Aorta (tissue), 5 donors: ENCODE results near the gene RETREG1. TPM values are rescaled to one million over a fixed set of nuclear protein-coding genes. Genes with fewer than 3 reads are reported as not detected.
"Not testable (repeated sequence)": the region's sequence is repeated elsewhere in the genome, so short reads cannot be mapped to it uniquely, and the experiment has no call there.

Experiments
- ATAC-seq: fragments of 200-7000 bp; cut with Tn5 transposase; one replicate; pipeline ENCODE4 v1.9.1; 2022; ENCODE audit warnings: moderate library complexity; ENCODE audit not compliant: low FRiP score
- DNase-seq, 2 donors: peaks; one replicate each; pipeline ENCODE4 v3.0.0-alpha.2; 2020
- H3K27ac ChIP-seq, 2 donors: one replicate each; pipeline ENCODE4 v1.5.1; 2013; ENCODE audit warnings: low read length in 2 of 2, mild to moderate bottlenecking in 2 of 2, moderate library complexity in 2 of 2, control low read depth in 1 of 2, inconsistent platforms in 1 of 2, low read depth in 1 of 2
- H3K27me3 ChIP-seq, 2 donors: one replicate each; pipeline ENCODE4 v1.6.1; 2013; ENCODE audit warnings: control low read depth in 1 of 2, low read length in 1 of 2, mild to moderate bottlenecking in 1 of 2, moderate library complexity in 1 of 2; ENCODE audit not compliant: insufficient read depth in 2 of 2, control insufficient read depth in 1 of 2
- H3K36me3 ChIP-seq, 2 donors: one replicate each; pipeline ENCODE4 v1.6.1; 2013; ENCODE audit warnings: control low read depth in 1 of 2, low read length in 1 of 2, mild to moderate bottlenecking in 1 of 2; ENCODE audit not compliant: insufficient read depth in 2 of 2, control insufficient read depth in 1 of 2
- H3K4me1 ChIP-seq, 2 donors: one replicate each; pipeline ENCODE4 v1.6.1; 2013; ENCODE audit warnings: low read length in 2 of 2, control low read depth in 1 of 2, mild to moderate bottlenecking in 1 of 2, moderate library complexity in 1 of 2; ENCODE audit not compliant: insufficient read depth in 2 of 2, control insufficient read depth in 1 of 2
- H3K4me3 ChIP-seq, 2 donors: one replicate each; pipeline ENCODE4 v1.5.1; 2013; ENCODE audit warnings: low read length in 2 of 2, control low read depth in 1 of 2, mild to moderate bottlenecking in 1 of 2
- H3K9me3 ChIP-seq: one replicate; pipeline ENCODE4 v1.6.1; 2013; ENCODE audit warnings: mild to moderate bottlenecking, low read length; ENCODE audit not compliant: control insufficient read depth
- WGBS, 2 donors: extraction: QIAGEN DNeasy Blood & Tissue Kit; methylation state at CpG; one replicate each; pipeline ENCODE4 v1.1.7; 2013; 5-methylcytosine and 5-hydroxymethylcytosine counted together
- intact Hi-C, 2 donors: fragments of 100-400 bp; cut with DNase I; formaldehyde crosslinking; loops; one replicate each; pipeline versions ENCODE4 v1.14.2 to v1.15.0; 2022
- polyA plus RNA-seq, 2 donors: library from polyadenylated mRNA; stranded (reverse); fragments of 200-250 nt; gene quantifications; one replicate each; pipeline ENCODE4 v1.2.3, GENCODE V29; 2013
- total RNA-seq, 2 donors: library from RNA; stranded (reverse); fragmentation: NEBNext Ultra II Directional; extraction: Animal tissue kit (Norgen Biotek cat#: 25700); gene quantifications; one replicate each; pipeline ENCODE4 v1.2.1, GENCODE V29; 2021
- donor health status: healthy with polysubstance abuse.
- donor health status: Bipolar disorder and iron deficiency.
- donor health status: DM: no; HTN: no; CAD: no.
- donor health status: DM: no; HTN: no; CAD: no.
- donor health status: DM: yes; HTN: yes; CAD: no.

The RETREG1 gene
- total and polyA plus RNA-seq, 4 donors = 0.56 to 9.7 (median 4.1) TPM

DNA sequence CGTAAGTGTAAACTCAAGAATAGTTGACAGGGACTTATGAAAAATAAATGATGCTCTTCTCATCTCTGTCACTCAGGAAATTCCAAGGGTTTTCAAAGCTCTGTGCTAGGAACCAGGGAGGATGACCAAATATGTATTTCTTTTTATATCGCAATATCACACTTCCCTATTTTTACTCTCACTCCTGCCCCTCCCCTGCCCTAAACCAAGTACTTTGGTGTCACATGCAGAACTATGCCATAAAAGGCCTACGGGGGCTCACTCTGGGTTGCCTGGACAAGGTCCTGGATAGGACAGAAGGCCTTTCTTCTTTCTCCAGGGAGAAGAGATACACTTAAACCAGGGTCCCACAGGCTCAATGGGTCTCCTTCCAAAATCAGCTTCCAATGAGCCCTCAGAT lies 8.3 kb upstream of the RETREG1 start:
- DNase-seq = no peak
- peaks cover 2% of the 10 kb centered on the region for H3K9me3 ChIP-seq
- intact Hi-C loops = no loop called here
- ATAC-seq = no peak
- 36 to 42% methylated on average over 3 of the region's 3 CpGs for WGBS, 2 donors
- no peaks in the 10 kb centered on the region for H3K4me1 ChIP-seq
- no peak overlapping the region for H3K4me3 ChIP-seq
- H3K27me3 ChIP-seq = no peaks in the 10 kb centered on the region
- H3K36me3 ChIP-seq = no peaks in the 10 kb centered on the region
- H3K27ac ChIP-seq = no peak overlapping the region

DNA sequence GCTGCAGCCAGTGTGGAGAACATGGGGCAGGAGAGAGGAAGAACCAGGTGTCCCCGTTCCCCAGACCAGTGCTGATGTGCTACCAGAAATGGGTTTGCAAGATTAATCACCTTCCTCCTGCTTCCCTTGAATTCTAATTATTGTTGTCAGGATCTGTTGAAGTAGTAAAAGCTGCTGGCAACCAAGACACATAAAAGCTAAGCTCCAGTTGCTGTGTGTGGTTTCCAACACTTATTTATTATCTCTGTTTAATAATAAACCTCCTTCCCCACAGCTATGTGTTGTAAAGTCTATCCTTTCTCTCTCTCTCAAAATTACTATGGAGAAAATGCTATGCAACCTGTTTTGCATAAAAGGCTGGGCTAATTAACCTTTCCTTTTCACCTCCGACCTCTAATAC lies 2.3 kb upstream of the RETREG1 start:
- intact Hi-C loops = no loop called here
- H3K27ac ChIP-seq = no peak overlapping the region
- no peak for ATAC-seq

GRCh38 chr5:16618138-16618897 lies 1.5 kb upstream of the RETREG1 start:
- no peak for ATAC-seq
- H3K27ac ChIP-seq = no peak overlapping the region

More for the DNA sequence above, 2.3 kb upstream of the RETREG1 start:
- H3K4me3 ChIP-seq = no peak overlapping the region
- H3K9me3 ChIP-seq = no peaks in the 10 kb centered on the region
- H3K4me1 ChIP-seq = no peaks in the 10 kb centered on the region
- WGBS, 2 donors = 65 to 77% methylated on average over 2 of the region's 2 CpGs
- H3K36me3 ChIP-seq = no peaks in the 10 kb centered on the region
- DNase-seq = no peak
- no peaks in the 10 kb centered on the region for H3K27me3 ChIP-seq

GRCh38 chr5:16617274-16617968 lies 624 bp upstream of the RETREG1 start:
- no peak overlapping the region for H3K27ac ChIP-seq
- no peak for ATAC-seq
- peak overlapping the region; percentile 60 to 67 for H3K4me3 ChIP-seq
- intact Hi-C loops = no loop called here
- no peak for DNase-seq
- WGBS, 2 donors = 31 to 37% methylated on average over 26 to 27 of the region's 27 CpGs
- H3K27me3 ChIP-seq = no peaks in the 10 kb centered on the region
- H3K9me3 ChIP-seq = no peaks in the 10 kb centered on the region
- H3K36me3 ChIP-seq = no peaks in the 10 kb centered on the region
- H3K4me1 ChIP-seq = no peaks in the 10 kb centered on the region

More at GRCh38 chr5:16618138-16618897, 1.5 kb upstream of the RETREG1 start:
- Histone ChIP-seq H3K9me3 (no peaks in the 10 kb centered on the region), H3K4me1 (no peaks in the 10 kb centered on the region), H3K27me3 (no peaks in the 10 kb centered on the region), H3K4me3 (no peak overlapping the region), H3K36me3 (no peaks in the 10 kb centered on the region)
- DNase-seq = no peak
- intact Hi-C loops = no loop called here
- WGBS, 2 donors = 70 to 80% methylated on average over 10 of the region's 10 CpGs

- Histone ChIP-seq H3K4me1 (no peaks in the 10 kb centered on the region), H3K27me3 (no peaks in the 10 kb centered on the region), H3K27ac (no peak overlapping the region), H3K4me3 (peak overlapping the region; percentile 60 to 67), H3K36me3 (no peaks in the 10 kb centered on the region), H3K9me3 (no peaks in the 10 kb centered on the region)
- 19 to 22% methylated on average over 31 of the region's 31 CpGs for WGBS, 2 donors
- DNase-seq = no peak
- ATAC-seq = no peak
- intact Hi-C loops = no loop called here
Observed at GRCh38 chr5:16615741-16616535, 859 bp downstream of the RETREG1 start.

DNA sequence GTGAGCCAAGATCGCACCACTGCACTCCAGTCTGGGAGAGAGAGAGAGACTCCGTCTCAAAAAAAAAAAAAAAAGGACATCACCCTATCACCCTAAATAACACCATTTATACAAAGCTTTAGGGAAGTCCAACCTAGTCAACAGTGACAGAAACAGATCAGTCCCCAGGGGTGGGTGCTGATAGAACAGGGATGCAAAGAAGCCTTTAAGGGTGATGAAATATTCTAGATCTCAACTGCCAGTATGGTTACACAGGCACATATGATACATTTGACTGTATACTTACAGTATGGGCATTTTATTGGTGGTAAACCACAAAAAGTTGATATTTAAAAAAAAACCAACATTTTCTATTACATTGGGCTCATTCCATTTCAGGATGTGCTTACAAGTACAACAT lies 4.8 kb downstream of the RETREG1 start:
- no peaks in the 10 kb centered on the region for H3K36me3 ChIP-seq
- ATAC-seq (no peak), DNase-seq (no peak)
- intact Hi-C loops = no loop called here
- H3K27me3 ChIP-seq = no peaks in the 10 kb centered on the region
- H3K4me3 ChIP-seq = no peak overlapping the region
- WGBS, 2 donors = 83 to 92% methylated on average over 2 of the region's 2 CpGs
- H3K27ac ChIP-seq = no peak overlapping the region
- H3K4me1 ChIP-seq = no peaks in the 10 kb centered on the region
- no peaks in the 10 kb centered on the region for H3K9me3 ChIP-seq

DNA sequence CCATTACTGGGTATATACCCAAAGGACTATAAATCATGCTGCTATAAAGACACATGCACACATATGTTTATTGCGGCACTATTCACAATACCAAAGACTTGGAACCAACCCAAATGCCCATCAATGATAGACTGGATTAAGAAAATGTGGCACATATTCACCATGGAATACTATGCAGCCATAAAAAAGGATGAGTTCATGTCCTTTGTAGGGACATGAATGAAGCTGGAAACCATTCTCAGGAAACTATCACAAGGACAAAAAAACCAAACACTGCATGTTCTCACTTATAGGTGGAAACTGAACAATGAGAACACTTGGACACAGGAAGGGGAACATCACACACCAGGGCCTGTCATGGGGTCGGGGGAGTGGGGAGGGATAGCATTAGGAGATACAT lies 5.9 kb downstream of the RETREG1 start:
- DNase-seq, intact Hi-C loops, H3K4me1 ChIP-seq, H3K27ac ChIP-seq, H3K27me3 ChIP-seq, H3K36me3 ChIP-seq, ATAC-seq, H3K4me3 ChIP-seq, H3K9me3 ChIP-seq: not testable (repeated sequence)
- 86 to 87% methylated on average over 2 of the region's 2 CpGs for WGBS, 2 donors

- Histone ChIP-seq H3K4me3 (no peak overlapping the region), H3K27ac (no peak overlapping the region), H3K9me3 (no peaks in the 10 kb centered on the region), H3K4me1 (no peaks in the 10 kb centered on the region), H3K36me3 (no peaks in the 10 kb centered on the region), H3K27me3 (no peaks in the 10 kb centered on the region)
- intact Hi-C loops = no loop called here
- ATAC-seq = no peak
- no peak for DNase-seq
- 73 to 81% methylated on average over 9 of the region's 9 CpGs for WGBS, 2 donors
Observed at GRCh38 chr5:16609412-16609811, 7.4 kb downstream of the RETREG1 start.
